B cell (primary cell): ENCODE data around the gene RASGRP2. TPM values are rescaled to one million over a fixed set of nuclear protein-coding genes. Genes with fewer than 3 reads are reported as not detected.
A peak's percentile ranks its signal among the peaks of the same experiment; 100 is the strongest.

Experiments
- ATAC-seq: fragments of 200-7000 bp; cut with Tn5 transposase; one replicate; pipeline ENCODE4 v1.10.0; 2021; ENCODE audit warnings: low read depth, mild to moderate bottlenecking, moderate number of reproducible peaks, moderate library complexity
- CTCF ChIA-PET: fragments of 350-600 bp; sonication (Branson Sonifier 250); formaldehyde crosslinking; loops from one replicate; lab custom pipeline; 2021; ENCODE audit warnings: antibody characterized with exemption, inconsistent platforms; lab: Charles Lee
- POLR2A ChIA-PET: fragments of 350-600 bp; sonication (Branson Sonifier 250); formaldehyde crosslinking; loops from one replicate; lab custom pipeline; 2021; ENCODE audit warnings: antibody characterized with exemption; lab: Charles Lee
- DNase-seq: peaks from one replicate; pipeline ENCODE4 v3.0.0; 2013
- H2AFZ ChIP-seq: 2 replicates; pipeline ENCODE4 v1.6.1; 2012; ENCODE audit warnings: mild to moderate bottlenecking, low read depth, low read length; ENCODE audit not compliant: insufficient read depth, poor library complexity, severe bottlenecking
- H3K27ac ChIP-seq, 2 donors: 1 replicate in 1 of 2; 2 replicates in 1 of 2; pipeline ENCODE4 v1.5.1; 2012 to 2013; ENCODE audit warnings: low read length in 2 of 2, mild to moderate bottlenecking in 2 of 2, moderate library complexity in 1 of 2
- H3K27me3 ChIP-seq, 4 experiments: fragments of 200-600 bp in 1 of 4; sonication (generic) in 1 of 4; replicated peaks in 1 of 4; 1 replicate in 2 of 4; 2 replicates in 2 of 4; pipeline versions ENCODE4 v1.6.1 to v1.7.0; 2013 to 2016; ENCODE audit warnings: low read length in 3 of 4, mild to moderate bottlenecking in 2 of 4, mixed read lengths in 1 of 4, moderate library complexity in 1 of 4; ENCODE audit not compliant: insufficient read depth in 4 of 4, control insufficient read depth in 3 of 4; ENCODE audit errors: control extremely low read depth in 1 of 4
- H3K36me3 ChIP-seq, 2 experiments: replicated peaks in 1 of 2; 1 replicate in 1 of 2; 2 replicates in 1 of 2; pipeline versions ENCODE4 v1.6.1 to v1.7.1; 2013; ENCODE audit warnings: low read length in 1 of 2; ENCODE audit not compliant: insufficient read depth in 2 of 2, control insufficient read depth in 1 of 2; ENCODE audit errors: control extremely low read depth in 1 of 2, extremely low read depth in 1 of 2
- H3K4me1 ChIP-seq, 2 donors: fragments of 200-600 bp in 1 of 2; sonication (generic) in 1 of 2; 1 replicate in 1 of 2; 2 replicates in 1 of 2; pipeline versions ENCODE4 v1.5.1 to v1.6.1; 2013 to 2017; ENCODE audit warnings: low read length in 2 of 2; ENCODE audit not compliant: control insufficient read depth in 2 of 2, insufficient read depth in 2 of 2
- H3K4me2 ChIP-seq: replicated peaks from 2 replicates; pipeline ENCODE3; 2012; ENCODE audit warnings: mild to moderate bottlenecking, low read depth, low read length; ENCODE audit not compliant: poor library complexity, severe bottlenecking
- H3K4me3 ChIP-seq, 5 experiments: fragments of 200-600 bp in 1 of 5; sonication (generic) in 1 of 5; 1 replicate in 3 of 5; 2 replicates in 2 of 5; pipeline versions ENCODE4 v1.5.1 to v1.7.0; 2011 to 2016; ENCODE audit warnings: low read length in 4 of 5, mild to moderate bottlenecking in 4 of 5, low read depth in 2 of 5, control low read depth in 1 of 5, moderate library complexity in 1 of 5; ENCODE audit not compliant: insufficient read depth in 1 of 5; ENCODE audit errors: control extremely low read depth in 1 of 5, extremely low read depth in 1 of 5
- H3K79me2 ChIP-seq: fragments of 200-600 bp; sonication (generic); one replicate; pipeline ENCODE4 v1.6.0; 2016; ENCODE audit warnings: low read length; ENCODE audit not compliant: control insufficient read depth, insufficient read depth
- H3K9ac ChIP-seq: fragments of 200-600 bp; sonication (generic); 2 replicates; pipeline ENCODE4 v1.6.1; 2017; ENCODE audit warnings: mild to moderate bottlenecking, low read length, moderate library complexity
- H3K9me3 ChIP-seq, 3 donors: one replicate each; pipeline versions ENCODE4 v1.6.1 to v1.7.1; 2013; ENCODE audit warnings: low read length in 2 of 3; ENCODE audit not compliant: control insufficient read depth in 2 of 3, insufficient read depth in 1 of 3; ENCODE audit errors: control extremely low read depth in 1 of 3
- H4K20me1 ChIP-seq: 2 replicates; pipeline ENCODE4 v1.6.0; 2012; ENCODE audit warnings: mild to moderate bottlenecking, low read length; ENCODE audit not compliant: insufficient read depth, control insufficient read depth, poor library complexity, severe bottlenecking
- H3K27ac Mint-ChIP-seq: one replicate; pipeline ENCODE4 v1.8.0; 2021; ENCODE audit warnings: mixed read lengths
- H3K27me3 Mint-ChIP-seq: one replicate; pipeline ENCODE4 v1.8.0; 2021; ENCODE audit warnings: mixed read lengths
- H3K4me1 Mint-ChIP-seq: one replicate; pipeline ENCODE4 v1.8.0; 2021; ENCODE audit warnings: mixed read lengths
- H3K4me3 Mint-ChIP-seq: one replicate; pipeline ENCODE4 v1.8.0; 2021; ENCODE audit warnings: mixed read lengths
- H3K9me3 Mint-ChIP-seq: one replicate; pipeline ENCODE4 v1.8.0; 2022; ENCODE audit warnings: mixed read lengths; ENCODE audit not compliant: insufficient read depth
- EZH2 ChIP-seq: IDR thresholded peaks from 2 replicates; pipeline ENCODE4 v1.6.1; 2012; ENCODE audit warnings: borderline replicate concordance, low read depth, mild to moderate bottlenecking, moderate library complexity, low read length; ENCODE audit not compliant: insufficient read depth, poor library complexity, severe bottlenecking
- WGBS: methylation state at CpG from one replicate; pipeline ENCODE4 v1.1.5; 2013; ENCODE audit warnings: missing lambda C conversion rate; ENCODE audit not compliant: insufficient coverage; 5-methylcytosine and 5-hydroxymethylcytosine counted together
- intact Hi-C: fragments of 100-400 bp; cut with micrococcal nuclease; formaldehyde crosslinking; loops from one replicate; pipeline ENCODE4 v1.10.0; 2022
- polyA plus RNA-seq: library from polyadenylated mRNA; depleted of rRNA; stranded (reverse); fragments of >200 nt; gene quantifications from 2 replicates; pipeline ENCODE4 v1.2.3, GENCODE V29; 2012
- total RNA-seq, 2 donors: library from RNA; stranded (reverse); fragments of 120-200 nt in 1 of 2; gene quantifications; 1 replicate in 1 of 2; 2 replicates in 1 of 2; pipeline versions ENCODE4 v1.2.3 to v1.2.4, GENCODE V29; 2013 to 2022
- TF ChIP-seq, protein P1 (sequence below): fragments of 200-600 bp; IDR thresholded peaks from one replicate; pipeline ENCODE4 v1.8.0; 2022; ENCODE audit warnings: antibody characterized with exemption, mild to moderate bottlenecking

RASGRP2 gene
- total and polyA plus RNA-seq, 2 donors (not counting 1 experiment from before 2014, with no cell fraction given) = 628 to 1,139 TPM

DNA sequence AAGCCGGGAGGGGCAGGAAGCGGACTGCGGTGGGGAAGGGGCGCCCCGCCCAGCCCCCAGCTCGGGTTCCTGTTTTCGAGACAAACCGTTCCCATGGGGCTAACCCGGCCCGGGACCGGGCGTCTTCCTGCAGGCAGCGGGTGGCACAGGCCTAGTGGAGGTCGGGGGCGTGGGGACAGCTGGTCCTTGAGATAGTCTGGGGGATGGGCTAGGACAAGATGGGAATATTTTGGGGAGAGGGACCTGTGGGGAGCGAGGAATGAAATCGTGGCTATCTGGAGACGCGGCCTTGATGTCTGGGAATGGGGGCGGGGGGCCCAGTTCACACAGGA, 1.2 kb upstream of the RASGRP2 start:
- intact Hi-C loops = loop anchor here (1.0 to 10.0 kb wide), 7 partner anchors 27 to 830 kb away; partner anchors contain the start of genes CDC42BPG, EHBP1L1, EHD1 and FAM89B
- Histone ChIP-seq H3K4me1 (peaks cover 23 to 44% of the 10 kb centered on the region in 2 donors), H3K9ac (peak overlapping the region; percentile 94), H4K20me1 (peaks cover 39% of the 10 kb centered on the region), H3K4me2 (peak overlapping the region; percentile 99), H2AFZ (peak overlapping the region; percentile 75), H3K27me3 (no peaks in the 10 kb centered on the region), H3K4me3 (peak overlapping the region in 4 of 5 experiments; percentile 72 to 99 (median 80)), H3K27ac (peak overlapping the region; percentile 97 to 98), H3K9me3 (no peaks in the 10 kb centered on the region), H3K36me3 (peaks cover 0 to 21% of the 10 kb centered on the region in 2 experiments), H3K79me2 (peaks cover 41% of the 10 kb centered on the region)
- DNase-seq (peak; percentile 95), ATAC-seq (peak; percentile 51)
- Mint-ChIP-seq H3K4me1 (peaks cover 58% of the 10 kb centered on the region), H3K4me3 (peak overlapping the region; percentile 97), H3K9me3 (no peaks in the 10 kb centered on the region), H3K27ac (peak overlapping the region; percentile 100), H3K27me3 (no peaks in the 10 kb centered on the region)
- no peak for TF ChIP-seq EZH2
- TF ChIP-seq, protein P1, sequence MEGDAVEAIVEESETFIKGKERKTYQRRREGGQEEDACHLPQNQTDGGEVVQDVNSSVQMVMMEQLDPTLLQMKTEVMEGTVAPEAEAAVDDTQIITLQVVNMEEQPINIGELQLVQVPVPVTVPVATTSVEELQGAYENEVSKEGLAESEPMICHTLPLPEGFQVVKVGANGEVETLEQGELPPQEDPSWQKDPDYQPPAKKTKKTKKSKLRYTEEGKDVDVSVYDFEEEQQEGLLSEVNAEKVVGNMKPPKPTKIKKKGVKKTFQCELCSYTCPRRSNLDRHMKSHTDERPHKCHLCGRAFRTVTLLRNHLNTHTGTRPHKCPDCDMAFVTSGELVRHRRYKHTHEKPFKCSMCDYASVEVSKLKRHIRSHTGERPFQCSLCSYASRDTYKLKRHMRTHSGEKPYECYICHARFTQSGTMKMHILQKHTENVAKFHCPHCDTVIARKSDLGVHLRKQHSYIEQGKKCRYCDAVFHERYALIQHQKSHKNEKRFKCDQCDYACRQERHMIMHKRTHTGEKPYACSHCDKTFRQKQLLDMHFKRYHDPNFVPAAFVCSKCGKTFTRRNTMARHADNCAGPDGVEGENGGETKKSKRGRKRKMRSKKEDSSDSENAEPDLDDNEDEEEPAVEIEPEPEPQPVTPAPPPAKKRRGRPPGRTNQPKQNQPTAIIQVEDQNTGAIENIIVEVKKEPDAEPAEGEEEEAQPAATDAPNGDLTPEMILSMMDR = no peak
- ChIA-PET POLR2A (interaction anchor here (0.6 to 8.9 kb wide), 12 partner anchors 11 to 787 kb away, joined by 3 to 175 read pairs (median 9); partner anchors contain the start of genes CDC42BPG, FAU, MAP4K2 and MRPL49), CTCF (interaction anchor here (1.2 to 13.7 kb wide), 9 partner anchors 10 to 102 kb away, joined by 3 to 280 read pairs (median 29); partner anchors contain the start of genes MAP4K2 and SF1)
- WGBS = under 1% methylated on average over 20 of the region's 20 CpGs
